Panc1 (cell line): ENCODE measurements around the gene SLC36A4. TPM values are rescaled to one million over a fixed set of nuclear protein-coding genes. Genes with fewer than 3 reads are reported as not detected.

Experiments used
- ATAC-seq: fragments of 200-7000 bp; cut with Tn5 transposase; 2 replicates; pipeline ENCODE4 v1.9.1; 2020; ENCODE audit warnings: mild to moderate bottlenecking, moderate library complexity
- BruUV-seq: library from RNA; stranded (reverse); fragments of 400-500 nt; replicated peaks from 2 replicates; lab custom pipeline; 2021; lab: Mats Ljungman, UMichigan
- CTCF ChIA-PET: fragments of 300-600 bp; sonication (Branson Sonifier 250); formaldehyde crosslinking; loops from one replicate; lab custom pipeline; 2022; ENCODE audit warnings: antibody characterized with exemption; lab: Charles Lee
- POLR2A ChIA-PET: fragments of 300-600 bp; sonication (Branson Sonifier 250); formaldehyde crosslinking; loops from one replicate; lab custom pipeline; 2022; ENCODE audit warnings: antibody characterized with exemption; lab: Charles Lee
- DNase-seq: peaks from one replicate; pipeline ENCODE4 v3.0.0-alpha.2; 2010; ENCODE audit warnings: low read depth, low spot score
- H3K27ac ChIP-seq: 2 replicates; pipeline ENCODE4 v1.5.1; 2011; ENCODE audit warnings: mild to moderate bottlenecking, low read length, inconsistent platforms
- H3K27me3 ChIP-seq: fragments of 200-500 bp; sonication (Bioruptor generic); 2 replicates; pipeline ENCODE4 v1.6.0; 2014; ENCODE audit warnings: low read length, inconsistent platforms; ENCODE audit not compliant: control insufficient read depth, insufficient read depth
- H3K36me3 ChIP-seq: fragments of 200-500 bp; sonication (Bioruptor generic); 2 replicates; pipeline ENCODE4 v1.5.1; 2014; ENCODE audit warnings: inconsistent platforms, mild to moderate bottlenecking, low read length, moderate library complexity; ENCODE audit not compliant: control insufficient read depth, insufficient read depth
- H3K4me1 ChIP-seq: 2 replicates; pipeline ENCODE4 v1.5.1; 2011; ENCODE audit warnings: inconsistent platforms, mild to moderate bottlenecking, low read length, moderate library complexity; ENCODE audit not compliant: control insufficient read depth, insufficient read depth
- H3K4me3 ChIP-seq, 2 experiments: 2 replicates each; pipeline ENCODE4 v1.5.1; 2011 to 2012; ENCODE audit warnings: low read depth in 2 of 2, low read length in 2 of 2, mild to moderate bottlenecking in 2 of 2, inconsistent platforms in 1 of 2, moderate library complexity in 1 of 2
- H3K9me3 ChIP-seq: fragments of 200-500 bp; sonication (Bioruptor generic); 2 replicates; pipeline ENCODE4 v1.5.1; 2014; ENCODE audit warnings: low read depth, mild to moderate bottlenecking, inconsistent platforms, low read length, moderate library complexity; ENCODE audit not compliant: control insufficient read depth, insufficient read depth
- POLR2AphosphoS5 ChIP-seq: IDR thresholded peaks from 2 replicates; pipeline ENCODE4 v1.6.1; 2012; ENCODE audit warnings: mild to moderate bottlenecking, low read depth, low read length, moderate library complexity
- SIN3A ChIP-seq: IDR thresholded peaks from 2 replicates; pipeline ENCODE4 v1.6.1; 2012; ENCODE audit warnings: low read depth, mild to moderate bottlenecking, low read length, moderate library complexity, borderline replicate concordance; ENCODE audit not compliant: insufficient read depth
- TCF7L2 ChIP-seq: IDR thresholded peaks from 2 replicates; pipeline ENCODE4 v1.6.1; 2011; ENCODE audit warnings: mild to moderate bottlenecking, low read depth, low read length, inconsistent platforms
- in situ Hi-C: cut with HindIII; loops from 2 replicates; pipeline ENCODE4 v1.10.0; 2016; ENCODE audit warnings: low sequenced_read_pairs, low pct_unique_long_range_greater_than_20kb
- intact Hi-C: fragments of 100-400 bp; cut with micrococcal nuclease; formaldehyde crosslinking; loops from one replicate; pipeline ENCODE4 v1.10.0; 2022; ENCODE audit not compliant: unreplicated experiment
- total RNA-seq: library from RNA; stranded (reverse); gene quantifications from one replicate; pipeline ENCODE4 v1.2.1, GENCODE V29; 2021; ENCODE audit not compliant: unreplicated experiment
- TF ChIP-seq, protein P1 (sequence below), 2 experiments: IDR thresholded peaks; 2 replicates each; pipeline ENCODE4 v1.6.1; 2011 to 2012; ENCODE audit warnings: low read depth in 2 of 2, control low read depth in 1 of 2, low read length in 1 of 2, mild to moderate bottlenecking in 1 of 2, moderate library complexity in 1 of 2; ENCODE audit not compliant: insufficient read depth in 1 of 2
- TF ChIP-seq, protein P2 (sequence below): fragments of 450-650 bp; IDR thresholded peaks from 2 replicates; pipeline ENCODE4 v1.5.1; 2017; ENCODE audit warnings: mild to moderate bottlenecking

Gene SLC36A4
- total RNA-seq, 1 experiment from 2014 or later: 30.3 TPM

- TF ChIP-seq, protein P1, sequence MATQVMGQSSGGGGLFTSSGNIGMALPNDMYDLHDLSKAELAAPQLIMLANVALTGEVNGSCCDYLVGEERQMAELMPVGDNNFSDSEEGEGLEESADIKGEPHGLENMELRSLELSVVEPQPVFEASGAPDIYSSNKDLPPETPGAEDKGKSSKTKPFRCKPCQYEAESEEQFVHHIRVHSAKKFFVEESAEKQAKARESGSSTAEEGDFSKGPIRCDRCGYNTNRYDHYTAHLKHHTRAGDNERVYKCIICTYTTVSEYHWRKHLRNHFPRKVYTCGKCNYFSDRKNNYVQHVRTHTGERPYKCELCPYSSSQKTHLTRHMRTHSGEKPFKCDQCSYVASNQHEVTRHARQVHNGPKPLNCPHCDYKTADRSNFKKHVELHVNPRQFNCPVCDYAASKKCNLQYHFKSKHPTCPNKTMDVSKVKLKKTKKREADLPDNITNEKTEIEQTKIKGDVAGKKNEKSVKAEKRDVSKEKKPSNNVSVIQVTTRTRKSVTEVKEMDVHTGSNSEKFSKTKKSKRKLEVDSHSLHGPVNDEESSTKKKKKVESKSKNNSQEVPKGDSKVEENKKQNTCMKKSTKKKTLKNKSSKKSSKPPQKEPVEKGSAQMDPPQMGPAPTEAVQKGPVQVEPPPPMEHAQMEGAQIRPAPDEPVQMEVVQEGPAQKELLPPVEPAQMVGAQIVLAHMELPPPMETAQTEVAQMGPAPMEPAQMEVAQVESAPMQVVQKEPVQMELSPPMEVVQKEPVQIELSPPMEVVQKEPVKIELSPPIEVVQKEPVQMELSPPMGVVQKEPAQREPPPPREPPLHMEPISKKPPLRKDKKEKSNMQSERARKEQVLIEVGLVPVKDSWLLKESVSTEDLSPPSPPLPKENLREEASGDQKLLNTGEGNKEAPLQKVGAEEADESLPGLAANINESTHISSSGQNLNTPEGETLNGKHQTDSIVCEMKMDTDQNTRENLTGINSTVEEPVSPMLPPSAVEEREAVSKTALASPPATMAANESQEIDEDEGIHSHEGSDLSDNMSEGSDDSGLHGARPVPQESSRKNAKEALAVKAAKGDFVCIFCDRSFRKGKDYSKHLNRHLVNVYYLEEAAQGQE (IDR thresholded peaks at IDR 0.05; ENCODE audit: insufficient read depth in 1 of 2, low read depth in 2 of 2, low read length in 1 of 2): no peak
- TF ChIP-seq POLR2AphosphoS5 (no peak), TCF7L2 (no peak), SIN3A (no peak)
- TF ChIP-seq, protein P2, sequence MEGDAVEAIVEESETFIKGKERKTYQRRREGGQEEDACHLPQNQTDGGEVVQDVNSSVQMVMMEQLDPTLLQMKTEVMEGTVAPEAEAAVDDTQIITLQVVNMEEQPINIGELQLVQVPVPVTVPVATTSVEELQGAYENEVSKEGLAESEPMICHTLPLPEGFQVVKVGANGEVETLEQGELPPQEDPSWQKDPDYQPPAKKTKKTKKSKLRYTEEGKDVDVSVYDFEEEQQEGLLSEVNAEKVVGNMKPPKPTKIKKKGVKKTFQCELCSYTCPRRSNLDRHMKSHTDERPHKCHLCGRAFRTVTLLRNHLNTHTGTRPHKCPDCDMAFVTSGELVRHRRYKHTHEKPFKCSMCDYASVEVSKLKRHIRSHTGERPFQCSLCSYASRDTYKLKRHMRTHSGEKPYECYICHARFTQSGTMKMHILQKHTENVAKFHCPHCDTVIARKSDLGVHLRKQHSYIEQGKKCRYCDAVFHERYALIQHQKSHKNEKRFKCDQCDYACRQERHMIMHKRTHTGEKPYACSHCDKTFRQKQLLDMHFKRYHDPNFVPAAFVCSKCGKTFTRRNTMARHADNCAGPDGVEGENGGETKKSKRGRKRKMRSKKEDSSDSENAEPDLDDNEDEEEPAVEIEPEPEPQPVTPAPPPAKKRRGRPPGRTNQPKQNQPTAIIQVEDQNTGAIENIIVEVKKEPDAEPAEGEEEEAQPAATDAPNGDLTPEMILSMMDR: no peak
- no peaks in the 10 kb centered on the region for H3K36me3 ChIP-seq
- peaks cover 17% of the 10 kb centered on the region for H3K27me3 ChIP-seq
- ATAC-seq (no peak), DNase-seq (no peak)
- intact Hi-C loops: no loop called here
- CTCF ChIA-PET: no interaction called here
- POLR2A ChIA-PET: no interaction called here
- H3K9me3 ChIP-seq: no peaks in the 10 kb centered on the region
- no peaks in the 10 kb centered on the region for H3K4me1 ChIP-seq
- H3K27ac ChIP-seq: no peak overlapping the region
- in situ Hi-C loops: no loop called here
- no TSS peak for BruUV-seq
- H3K4me3 ChIP-seq: no peak overlapping the region
Measured at GRCh38 chr11:93221539-93221938, 23.7 kb upstream of the SLC36A4 start.

GRCh38 chr11:93220078-93220477 lies 22.3 kb upstream of the SLC36A4 start:
- ChIA-PET POLR2A (no interaction called here), CTCF (no interaction called here)
- DNase-seq (no peak), ATAC-seq (no peak)
- Histone ChIP-seq H3K27me3 (peaks cover 17% of the 10 kb centered on the region), H3K36me3 (no peaks in the 10 kb centered on the region), H3K27ac (no peak overlapping the region), H3K4me1 (no peaks in the 10 kb centered on the region), H3K9me3 (no peaks in the 10 kb centered on the region), H3K4me3 (no peak overlapping the region)
- in situ Hi-C loops (no loop called here), intact Hi-C loops (no loop called here)
- TF ChIP-seq, protein P1 (IDR thresholded peaks at IDR 0.05; ENCODE audit: insufficient read depth in 1 of 2, low read depth in 2 of 2, low read length in 1 of 2): no peak
- no peak for TF ChIP-seq POLR2AphosphoS5
- no peak for TF ChIP-seq SIN3A
- TF ChIP-seq TCF7L2: no peak
- TF ChIP-seq, protein P2: no peak
- BruUV-seq: no TSS peak
